Mesendoderm (in vitro differentiated cells): ENCODE measurements around the gene NT5C1B.

Source experiments
- DNase-seq: peaks from one replicate; pipeline ENCODE4 v3.0.0; 2013
- H2AK5ac ChIP-seq: 2 replicates; pipeline ENCODE4 v1.6.1; 2013; ENCODE audit warnings: low read length, inconsistent platforms
- H2BK120ac ChIP-seq: 2 replicates; pipeline ENCODE4 v1.6.1; 2013; ENCODE audit warnings: low read depth, mild to moderate bottlenecking, low read length, moderate library complexity, mixed read lengths
- H2BK15ac ChIP-seq: replicated peaks from 2 replicates; pipeline ENCODE4 v1.6.1; 2013; ENCODE audit warnings: low read depth, mild to moderate bottlenecking, moderate library complexity
- H2BK5ac ChIP-seq: 2 replicates; pipeline ENCODE4 v1.6.1; 2013; ENCODE audit warnings: low read length, inconsistent platforms
- H3K18ac ChIP-seq: 2 replicates; pipeline ENCODE4 v1.6.1; 2013; ENCODE audit warnings: mild to moderate bottlenecking, low read length, mixed read lengths
- H3K23ac ChIP-seq: one replicate; pipeline ENCODE4 v1.6.1; 2013; ENCODE audit warnings: low read length
- H3K27ac ChIP-seq: 2 replicates; pipeline ENCODE4 v1.5.1; 2013; ENCODE audit warnings: low read depth, mild to moderate bottlenecking, inconsistent platforms, low read length, moderate library complexity
- H3K27me3 ChIP-seq: 2 replicates; pipeline ENCODE4 v1.6.1; 2013; ENCODE audit warnings: low read length, control low read depth, mild to moderate bottlenecking, inconsistent platforms; ENCODE audit not compliant: insufficient read depth, poor library complexity
- H3K36me3 ChIP-seq: 2 replicates; pipeline ENCODE4 v1.6.1; 2013; ENCODE audit warnings: low read length, inconsistent platforms; ENCODE audit not compliant: control insufficient read depth, insufficient read depth
- H3K4ac ChIP-seq: one replicate; pipeline ENCODE4 v1.6.1; 2013; ENCODE audit warnings: low read depth, mild to moderate bottlenecking, low read length, moderate library complexity
- H3K4me1 ChIP-seq: 2 replicates; pipeline ENCODE4 v1.6.1; 2013; ENCODE audit warnings: low read depth, low read length, inconsistent platforms; ENCODE audit not compliant: control insufficient read depth
- H3K4me2 ChIP-seq: 2 replicates; pipeline ENCODE4 v1.6.1; 2013; ENCODE audit warnings: low read length
- H3K4me3 ChIP-seq: 2 replicates; pipeline ENCODE4 v1.5.1; 2013; ENCODE audit warnings: mild to moderate bottlenecking, low read length
- H3K56ac ChIP-seq: one replicate; pipeline ENCODE4 v1.6.1; 2013; ENCODE audit warnings: low read length
- H3K79me1 ChIP-seq: 2 replicates; pipeline ENCODE4 v1.6.1; 2013; ENCODE audit warnings: low read length, inconsistent platforms
- H3K79me2 ChIP-seq: 2 replicates; pipeline ENCODE4 v1.6.1; 2013; ENCODE audit warnings: mild to moderate bottlenecking, low read length; ENCODE audit not compliant: control insufficient read depth, insufficient read depth
- H3K9ac ChIP-seq: 2 replicates; pipeline ENCODE4 v1.6.1; 2013; ENCODE audit warnings: low read length, inconsistent platforms
- H4K5ac ChIP-seq: one replicate; pipeline ENCODE4 v1.6.1; 2013; ENCODE audit warnings: low read length
- H4K8ac ChIP-seq: one replicate; pipeline ENCODE4 v1.6.1; 2013; ENCODE audit warnings: low read depth, mild to moderate bottlenecking, control low read depth, low read length, moderate library complexity
- whole genome bisulfite sequencing: extraction: QIAGEN DNeasy Blood & Tissue Kit; methylation state at CpG from one replicate; pipeline ENCODE4 v1.1.7; 2013; ENCODE audit warnings: low lambda C conversion rate, missing lambda C conversion rate; ENCODE audit not compliant: insufficient coverage; ENCODE audit errors: extremely low coverage; 5-methylcytosine and 5-hydroxymethylcytosine counted together

The NT5C1B gene

DNA sequence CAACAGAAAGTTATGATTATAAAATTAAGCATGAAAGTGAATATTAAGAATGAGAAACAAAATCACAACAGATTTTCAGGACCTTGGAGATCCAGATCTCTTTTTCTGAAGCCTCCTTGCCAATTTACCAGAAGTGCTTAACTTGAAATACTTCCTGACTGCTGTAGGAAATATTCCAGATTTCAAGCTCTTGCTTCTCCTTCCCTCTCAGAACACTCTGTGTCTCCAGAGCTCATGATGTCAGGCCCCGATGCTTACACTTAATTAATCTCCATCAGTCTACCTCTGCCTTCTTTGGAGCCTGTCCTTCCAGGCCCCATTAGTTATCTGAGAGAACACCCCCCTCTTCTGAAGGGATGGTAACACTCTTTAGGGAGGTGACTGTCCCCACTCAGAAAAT lies 20.7 kb upstream of the NT5C1B start:
- no peak for DNase-seq
- no peak overlapping the region for H3K23ac ChIP-seq
- H3K4me3 ChIP-seq: no peak overlapping the region
- no peak overlapping the region for H2AK5ac ChIP-seq
- no peak overlapping the region for H2BK15ac ChIP-seq
- no peak overlapping the region for H3K18ac ChIP-seq
- H3K4me1 ChIP-seq: no peaks in the 10 kb centered on the region
- H3K9ac ChIP-seq: no peak overlapping the region
- WGBS: no CpG with 5 or more reads among the region's 1 CpG
- no peaks in the 10 kb centered on the region for H3K36me3 ChIP-seq
- no peak overlapping the region for H2BK120ac ChIP-seq
- no peak overlapping the region for H2BK5ac ChIP-seq
- no peak overlapping the region for H4K5ac ChIP-seq
- no peak overlapping the region for H3K27ac ChIP-seq
- no peaks in the 10 kb centered on the region for H3K27me3 ChIP-seq
- H3K79me2 ChIP-seq: no peaks in the 10 kb centered on the region
- no peak overlapping the region for H3K4ac ChIP-seq
- no peak overlapping the region for H3K4me2 ChIP-seq
- no peaks in the 10 kb centered on the region for H3K79me1 ChIP-seq
- no peak overlapping the region for H3K56ac ChIP-seq
- no peak overlapping the region for H4K8ac ChIP-seq

DNA sequence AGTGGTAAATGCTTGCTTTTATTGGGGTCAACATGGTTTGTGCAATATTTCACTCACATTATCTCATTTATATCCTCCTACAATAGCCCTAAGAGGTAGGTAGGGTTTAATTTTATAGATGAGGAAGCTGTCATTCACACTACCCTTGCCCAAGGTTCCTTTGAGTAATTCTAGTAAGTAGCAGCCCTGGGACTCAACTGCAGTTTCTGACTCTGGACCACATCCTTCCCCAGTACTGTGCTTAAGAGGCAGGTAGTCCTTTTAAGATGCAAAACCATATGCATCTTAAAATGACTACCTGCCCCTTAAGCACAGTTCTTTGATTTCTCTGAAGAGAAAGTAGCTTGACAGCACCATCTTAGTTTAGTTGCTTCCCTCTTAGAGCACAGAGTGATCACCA lies 15.7 kb upstream of the NT5C1B start:
- Histone ChIP-seq H3K79me2 (no peaks in the 10 kb centered on the region), H3K4me3 (no peak overlapping the region), H3K56ac (no peak overlapping the region), H3K36me3 (no peaks in the 10 kb centered on the region), H3K79me1 (no peaks in the 10 kb centered on the region), H2AK5ac (no peak overlapping the region), H4K8ac (no peak overlapping the region), H3K4me1 (no peaks in the 10 kb centered on the region), H3K4ac (no peak overlapping the region), H3K9ac (no peak overlapping the region), H2BK120ac (no peak overlapping the region), H3K4me2 (no peak overlapping the region), H3K18ac (no peak overlapping the region), H3K27ac (no peak overlapping the region), H4K5ac (no peak overlapping the region), H3K27me3 (no peaks in the 10 kb centered on the region), H3K23ac (no peak overlapping the region), H2BK5ac (no peak overlapping the region), H2BK15ac (no peak overlapping the region)
- no peak for DNase-seq

DNA sequence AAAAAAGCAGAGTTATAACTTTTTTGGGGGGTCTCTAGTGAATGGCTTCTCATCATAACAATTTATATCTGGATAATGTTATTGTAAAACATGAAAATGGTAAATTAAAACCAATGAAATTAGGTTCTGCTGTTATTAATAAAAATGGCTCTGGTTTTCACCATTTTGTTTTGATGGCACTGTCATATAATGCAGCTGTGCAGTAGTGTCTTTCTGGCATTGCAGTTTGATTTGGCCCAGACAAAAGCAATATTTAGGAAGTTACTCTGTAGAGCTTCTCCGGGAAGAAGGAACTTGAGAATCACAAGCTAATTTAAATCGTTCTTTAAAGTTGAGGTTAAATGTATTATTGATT lies 15.1 kb upstream of the NT5C1B start:
- Histone ChIP-seq H3K18ac (no peak overlapping the region), H3K56ac (no peak overlapping the region), H2AK5ac (no peak overlapping the region), H3K79me1 (no peaks in the 10 kb centered on the region), H3K27me3 (no peaks in the 10 kb centered on the region), H3K4ac (no peak overlapping the region), H3K79me2 (no peaks in the 10 kb centered on the region), H3K4me2 (no peak overlapping the region), H3K23ac (no peak overlapping the region), H2BK120ac (no peak overlapping the region), H3K4me1 (no peaks in the 10 kb centered on the region), H4K5ac (no peak overlapping the region), H4K8ac (no peak overlapping the region), H3K9ac (no peak overlapping the region), H3K27ac (no peak overlapping the region), H2BK15ac (no peak overlapping the region), H2BK5ac (no peak overlapping the region), H3K36me3 (no peaks in the 10 kb centered on the region), H3K4me3 (no peak overlapping the region)
- no peak for DNase-seq
- no CpG with 5 or more reads among the region's 2 CpGs for WGBS

DNA sequence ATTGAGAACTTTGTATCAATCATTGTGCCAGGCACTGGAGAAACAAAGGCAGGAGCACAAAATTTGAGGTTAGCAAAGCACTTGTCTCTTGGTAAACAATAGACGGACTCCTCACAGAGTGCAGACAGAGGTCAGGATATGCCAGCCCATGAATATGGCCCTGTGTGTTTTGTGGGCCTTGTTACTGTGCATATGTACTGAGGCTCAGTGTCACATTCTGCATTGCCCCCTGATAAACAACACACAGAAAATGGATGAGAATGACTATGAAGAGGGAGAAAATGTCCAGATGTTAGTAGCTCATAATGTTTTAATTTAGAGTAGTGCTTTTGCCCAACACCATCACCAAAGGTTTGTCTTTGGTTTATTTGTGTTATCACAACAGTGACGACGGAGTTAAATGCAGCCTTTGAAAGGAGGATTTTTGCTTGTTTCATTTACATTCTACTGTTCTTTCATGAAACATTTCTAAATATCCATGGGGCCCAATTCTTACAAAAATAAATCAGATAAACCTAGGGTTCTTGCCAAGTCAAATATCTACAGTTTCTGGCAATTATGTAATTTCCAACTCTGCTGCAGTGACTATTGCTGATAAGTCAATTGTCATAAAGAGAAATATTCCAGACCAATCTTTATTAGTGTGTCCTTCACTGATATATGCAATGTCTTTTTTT lies 14.6 kb upstream of the NT5C1B start:
- H3K4me2 ChIP-seq: no peak overlapping the region
- H3K18ac ChIP-seq: no peak overlapping the region
- no peaks in the 10 kb centered on the region for H3K27me3 ChIP-seq
- H4K8ac ChIP-seq: no peak overlapping the region
- H2AK5ac ChIP-seq: no peak overlapping the region
- DNase-seq: no peak
- no CpG with 5 or more reads among the region's 3 CpGs for WGBS
- H3K4me3 ChIP-seq: no peak overlapping the region
- no peaks in the 10 kb centered on the region for H3K79me1 ChIP-seq
- H3K27ac ChIP-seq: no peak overlapping the region
- H3K36me3 ChIP-seq: no peaks in the 10 kb centered on the region
- H4K5ac ChIP-seq: no peak overlapping the region
- H3K9ac ChIP-seq: no peak overlapping the region
- H2BK120ac ChIP-seq: no peak overlapping the region
- no peak overlapping the region for H3K4ac ChIP-seq
- H3K4me1 ChIP-seq: no peaks in the 10 kb centered on the region
- no peak overlapping the region for H2BK5ac ChIP-seq
- H2BK15ac ChIP-seq: no peak overlapping the region
- no peaks in the 10 kb centered on the region for H3K79me2 ChIP-seq
- no peak overlapping the region for H3K23ac ChIP-seq
- no peak overlapping the region for H3K56ac ChIP-seq

DNA sequence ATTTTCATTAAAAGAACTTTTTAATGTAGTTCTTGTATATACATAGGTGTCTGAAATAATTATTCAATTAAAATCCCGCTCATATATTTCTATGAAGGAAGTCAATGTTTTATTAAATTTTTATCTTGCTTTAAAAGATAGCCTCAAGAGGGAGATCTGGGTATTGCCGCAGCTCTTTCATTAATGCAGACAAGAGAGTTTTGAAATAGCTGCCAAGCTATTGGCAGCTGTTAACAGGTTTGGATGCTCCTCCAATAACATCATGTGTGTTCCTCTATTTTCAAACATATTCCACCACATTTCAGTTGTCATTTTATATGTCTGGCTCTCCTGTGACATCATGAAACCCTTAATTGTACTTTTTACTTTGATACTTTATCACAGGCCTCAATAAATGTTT lies 12.9 kb upstream of the NT5C1B start:
- Histone ChIP-seq H4K8ac (no peak overlapping the region), H3K18ac (no peak overlapping the region)
- no peak for DNase-seq

DNA sequence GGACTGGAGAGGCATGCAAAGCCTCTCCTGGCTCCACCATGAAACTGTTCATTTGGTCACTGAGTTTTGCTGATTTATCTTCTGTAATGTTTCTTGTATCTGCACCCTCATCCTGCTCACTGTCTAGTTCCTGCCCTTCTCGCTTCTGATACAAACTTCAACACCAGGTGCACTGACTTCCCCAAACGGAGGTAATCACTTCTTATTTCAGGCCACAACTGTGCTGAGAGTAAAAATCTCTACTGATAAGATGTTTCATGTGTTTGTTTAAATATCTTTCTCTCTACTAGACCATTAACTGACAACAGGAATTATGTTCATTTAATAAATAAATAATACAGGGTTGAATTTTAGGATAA lies 10.9 kb upstream of the NT5C1B start:
- no peaks in the 10 kb centered on the region for H3K27me3 ChIP-seq
- H4K5ac ChIP-seq: no peak overlapping the region
- DNase-seq: no peak
- H3K4ac ChIP-seq: no peak overlapping the region
- H3K4me2 ChIP-seq: no peak overlapping the region
- H3K79me1 ChIP-seq: no peaks in the 10 kb centered on the region
- H3K4me3 ChIP-seq: no peak overlapping the region
- H3K56ac ChIP-seq: no peak overlapping the region
- no CpG with 5 or more reads among the region's 2 CpGs for WGBS
- H2BK15ac ChIP-seq: no peak overlapping the region
- H2BK5ac ChIP-seq: no peak overlapping the region
- H3K4me1 ChIP-seq: no peaks in the 10 kb centered on the region
- no peak overlapping the region for H4K8ac ChIP-seq
- H3K18ac ChIP-seq: no peak overlapping the region
- H3K9ac ChIP-seq: no peak overlapping the region
- H2BK120ac ChIP-seq: no peak overlapping the region
- no peak overlapping the region for H3K27ac ChIP-seq
- no peak overlapping the region for H3K23ac ChIP-seq
- H3K79me2 ChIP-seq: no peaks in the 10 kb centered on the region
- no peak overlapping the region for H2AK5ac ChIP-seq
- H3K36me3 ChIP-seq: no peaks in the 10 kb centered on the region

More for the DNA sequence above, 12.9 kb upstream of the NT5C1B start:
- H3K4me2 ChIP-seq: no peak overlapping the region
- no peaks in the 10 kb centered on the region for H3K4me1 ChIP-seq
- H3K27ac ChIP-seq: no peak overlapping the region
- H3K4ac ChIP-seq: no peak overlapping the region
- no peak overlapping the region for H3K23ac ChIP-seq
- H3K27me3 ChIP-seq: no peaks in the 10 kb centered on the region
- H3K56ac ChIP-seq: no peak overlapping the region
- H2AK5ac ChIP-seq: no peak overlapping the region
- H2BK15ac ChIP-seq: no peak overlapping the region
- no peak overlapping the region for H2BK5ac ChIP-seq
- H3K9ac ChIP-seq: no peak overlapping the region
- H3K4me3 ChIP-seq: no peak overlapping the region
- no peak overlapping the region for H2BK120ac ChIP-seq
- WGBS: no CpG with 5 or more reads among the region's 2 CpGs
- no peak overlapping the region for H4K5ac ChIP-seq
- no peaks in the 10 kb centered on the region for H3K79me2 ChIP-seq
- no peaks in the 10 kb centered on the region for H3K36me3 ChIP-seq
- H3K79me1 ChIP-seq: no peaks in the 10 kb centered on the region
